ENCODE measurements around the gene TAB3. TPM values are rescaled to one million over a fixed set of nuclear protein-coding genes. Genes with fewer than 3 reads are reported as not detected.

The TAB3 gene
- total and polyA plus RNA-seq, 12 donors = 7.0 to 44.6 (median 22.1) TPM

DNA sequence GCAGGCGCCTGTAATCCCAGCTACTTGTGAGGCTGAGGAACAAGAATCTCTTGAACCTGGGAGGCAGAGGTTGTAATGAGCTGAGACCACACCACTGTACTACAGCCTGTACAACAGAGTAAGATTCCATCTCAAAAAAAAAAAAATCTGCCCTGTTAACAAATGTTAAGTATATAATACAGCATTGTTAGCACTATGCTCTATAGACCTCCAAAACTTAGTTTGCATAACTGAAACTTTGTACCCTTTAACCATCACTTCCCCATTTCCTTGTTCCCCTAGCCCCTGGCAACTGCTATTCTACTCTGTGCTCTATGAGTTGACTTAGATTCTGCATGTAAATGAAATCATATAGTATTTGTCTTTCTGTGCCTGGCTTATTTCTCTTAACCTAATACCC is 76.7 kb downstream of the TAB3 start:
- TF ChIP-seq, protein P1, sequence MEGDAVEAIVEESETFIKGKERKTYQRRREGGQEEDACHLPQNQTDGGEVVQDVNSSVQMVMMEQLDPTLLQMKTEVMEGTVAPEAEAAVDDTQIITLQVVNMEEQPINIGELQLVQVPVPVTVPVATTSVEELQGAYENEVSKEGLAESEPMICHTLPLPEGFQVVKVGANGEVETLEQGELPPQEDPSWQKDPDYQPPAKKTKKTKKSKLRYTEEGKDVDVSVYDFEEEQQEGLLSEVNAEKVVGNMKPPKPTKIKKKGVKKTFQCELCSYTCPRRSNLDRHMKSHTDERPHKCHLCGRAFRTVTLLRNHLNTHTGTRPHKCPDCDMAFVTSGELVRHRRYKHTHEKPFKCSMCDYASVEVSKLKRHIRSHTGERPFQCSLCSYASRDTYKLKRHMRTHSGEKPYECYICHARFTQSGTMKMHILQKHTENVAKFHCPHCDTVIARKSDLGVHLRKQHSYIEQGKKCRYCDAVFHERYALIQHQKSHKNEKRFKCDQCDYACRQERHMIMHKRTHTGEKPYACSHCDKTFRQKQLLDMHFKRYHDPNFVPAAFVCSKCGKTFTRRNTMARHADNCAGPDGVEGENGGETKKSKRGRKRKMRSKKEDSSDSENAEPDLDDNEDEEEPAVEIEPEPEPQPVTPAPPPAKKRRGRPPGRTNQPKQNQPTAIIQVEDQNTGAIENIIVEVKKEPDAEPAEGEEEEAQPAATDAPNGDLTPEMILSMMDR (IDR thresholded peaks at IDR 0.05) = no peak
- no peak for TF ChIP-seq POLR2A (IDR thresholded peaks at IDR 0.05)
- H3K9me3 ChIP-seq (replicated peaks in 1 of 3) = no peaks in the 10 kb centered on the region
- no peaks in the 10 kb centered on the region for H3K4me1 ChIP-seq (replicated peaks in 1 of 2)
- H3K27me3 ChIP-seq = peaks cover 19% of the 10 kb centered on the region
- no peak overlapping the region for H3K27ac ChIP-seq
- DNase-seq = no peak
- intact Hi-C loops (cut with DNase I) = no loop called here
- WGBS, 4 donors = 53 to 87% (median 80%) methylated on average over 1 of the region's 1 CpG
- no peak overlapping the region for H3K4me3 ChIP-seq
- no peaks in the 10 kb centered on the region for H3K36me3 ChIP-seq (replicated peaks in 1 of 2)

DNA sequence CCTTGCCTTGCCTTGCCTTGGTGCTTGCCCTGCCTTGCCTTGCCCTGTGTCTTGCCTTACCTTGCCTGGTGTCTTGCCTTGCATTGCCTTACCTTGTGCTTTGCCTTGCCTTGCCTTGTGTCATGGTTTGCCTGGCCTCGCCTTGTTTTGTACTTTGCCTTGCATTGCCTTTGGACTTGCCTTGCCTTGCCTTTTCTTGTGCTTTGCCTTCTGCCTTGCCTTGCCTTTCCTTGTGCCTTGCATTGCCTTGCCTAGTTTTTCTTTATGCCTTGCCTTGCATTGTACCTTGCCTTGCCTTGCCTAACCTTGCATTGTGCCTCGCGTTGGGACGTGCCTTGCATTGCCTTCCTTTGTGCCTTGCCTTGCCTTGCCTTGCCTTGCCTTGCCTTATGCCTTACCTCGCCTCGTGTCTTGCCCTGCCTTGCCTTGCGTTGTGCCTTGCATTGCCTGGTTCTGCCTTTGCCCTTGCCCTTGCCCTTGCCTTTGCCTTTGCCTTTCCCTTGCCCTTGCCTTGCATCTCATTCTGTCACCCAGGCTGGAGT is 82.8 kb downstream of the TAB3 start:
- TF ChIP-seq, protein P1 (IDR thresholded peaks at IDR 0.05) = no peak
- no peak for TF ChIP-seq POLR2A (IDR thresholded peaks at IDR 0.05)
- Histone ChIP-seq H3K4me3 (no peak overlapping the region), H3K27me3 (peaks cover 11% of the 10 kb centered on the region), H3K27ac (no peak overlapping the region), H3K4me1 (replicated peaks in 1 of 2) (no peaks in the 10 kb centered on the region), H3K9me3 (replicated peaks in 1 of 3) (no peaks in the 10 kb centered on the region), H3K36me3 (replicated peaks in 1 of 2) (no peaks in the 10 kb centered on the region)
- intact Hi-C loops (cut with DNase I) = no loop called here
- DNase-seq = no peak
- 85 to 91% (median 85%) methylated on average over 7 of the region's 7 CpGs for WGBS, 4 donors

DNA sequence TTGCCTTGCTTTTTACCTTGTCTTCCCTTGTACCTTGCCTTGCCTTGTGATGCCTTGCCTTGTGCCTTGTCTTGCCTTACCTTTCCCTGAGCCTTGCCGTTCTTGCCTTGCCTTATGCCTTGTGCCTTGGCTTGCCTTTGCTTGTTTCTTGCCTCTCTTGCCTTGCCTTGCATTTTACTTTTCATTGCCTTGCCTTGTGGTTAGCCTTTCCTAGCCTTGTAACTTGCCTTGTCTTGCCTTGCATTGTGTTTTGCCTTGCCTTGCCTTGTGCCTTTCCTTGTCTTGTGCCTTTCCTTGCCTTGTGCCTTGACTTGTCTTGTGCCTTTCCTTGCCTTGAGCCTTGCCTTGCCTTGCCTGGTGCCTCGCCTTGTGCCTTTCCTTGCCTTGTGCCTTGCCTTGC is 84.6 kb downstream of the TAB3 start:
- DNase-seq = no peak

DNA sequence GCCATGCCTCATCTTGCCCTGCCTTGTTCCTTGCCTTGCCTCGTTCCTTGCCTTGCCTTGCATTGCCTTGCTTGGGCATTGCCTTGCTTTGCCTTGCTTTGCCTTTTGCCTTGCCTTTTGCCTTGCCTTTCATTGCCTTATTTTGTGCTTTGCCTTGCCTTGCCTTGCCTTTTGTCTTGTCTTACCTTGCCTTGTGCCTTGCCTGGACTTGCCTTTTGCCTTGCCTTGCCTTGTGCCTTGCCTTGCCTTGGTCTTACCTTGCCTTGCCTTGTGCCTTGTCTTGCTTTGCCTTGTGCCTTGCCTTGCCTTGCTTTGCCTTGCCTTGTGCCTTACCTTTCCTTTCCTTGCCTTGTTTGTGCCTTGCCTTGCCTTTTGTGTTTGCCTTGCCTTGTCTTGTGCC is 88.2 kb downstream of the TAB3 start:
- Histone ChIP-seq H3K36me3 (replicated peaks in 1 of 2) (no peaks in the 10 kb centered on the region), H3K9me3 (replicated peaks in 1 of 3) (no peaks in the 10 kb centered on the region), H3K4me3 (no peak overlapping the region), H3K27ac (no peak overlapping the region), H3K4me1 (replicated peaks in 1 of 2) (no peaks in the 10 kb centered on the region), H3K27me3 (no peaks in the 10 kb centered on the region)
- TF ChIP-seq POLR2A (IDR thresholded peaks at IDR 0.05) = no peak
- TF ChIP-seq, protein P1 (IDR thresholded peaks at IDR 0.05) = no peak
- DNase-seq = no peak
- WGBS, 4 donors = 52 to 86% (median 70%) methylated on average over 1 of the region's 1 CpG
- intact Hi-C loops (cut with DNase I) = no loop called here

More for the DNA sequence above, 84.6 kb downstream of the TAB3 start:
- Histone ChIP-seq H3K4me1 (replicated peaks in 1 of 2) (no peaks in the 10 kb centered on the region), H3K27me3 (peaks cover 6% of the 10 kb centered on the region), H3K4me3 (no peak overlapping the region), H3K36me3 (replicated peaks in 1 of 2) (no peaks in the 10 kb centered on the region), H3K27ac (no peak overlapping the region), H3K9me3 (replicated peaks in 1 of 3) (no peaks in the 10 kb centered on the region)
- TF ChIP-seq, protein P1 (IDR thresholded peaks at IDR 0.05) = no peak
- no peak for TF ChIP-seq POLR2A (IDR thresholded peaks at IDR 0.05)
- intact Hi-C loops (cut with DNase I) = no loop called here
- 60 to 86% (median 76%) methylated on average over 2 of the region's 2 CpGs for WGBS, 4 donors

All from adrenal gland (tissue), 12 donors.